GM12891 (cell line): ENCODE measurements around the gene NELFA.

Source experiments
- POLR2A ChIP-seq: IDR thresholded peaks from 2 replicates; pipeline ENCODE4 v1.6.1; 2011; ENCODE audit warnings: low read depth, low read length, control low read depth
- POLR2AphosphoS5 ChIP-seq: IDR thresholded peaks from 2 replicates; pipeline ENCODE4 v1.6.1; 2011; ENCODE audit warnings: low read depth, low read length, control low read depth
- POU2F2 ChIP-seq: IDR thresholded peaks from 2 replicates; pipeline ENCODE4 v1.6.1; 2011; ENCODE audit warnings: low read depth, mild to moderate bottlenecking, control low read depth, low read length, moderate library complexity
- SPI1 ChIP-seq: IDR thresholded peaks from 2 replicates; pipeline ENCODE4 v1.6.1; 2011; ENCODE audit warnings: low read depth, low read length, control low read depth
- TAF1 ChIP-seq: IDR thresholded peaks from 2 replicates; pipeline ENCODE4 v1.6.1; 2011; ENCODE audit warnings: low read depth, low read length, control low read depth

GRCh38 chr4:1975391-1975801, 33.4 kb downstream of the NELFA start:
- TF ChIP-seq POLR2AphosphoS5: no peak
- no peak for TF ChIP-seq POLR2A
- no peak for TF ChIP-seq TAF1
- no peak for TF ChIP-seq SPI1
- TF ChIP-seq POU2F2: no peak
